Measurements from ENCODE around the gene PDE8B. TPM values are rescaled to one million over a fixed set of nuclear protein-coding genes. Genes with fewer than 3 reads are reported as not detected.

The PDE8B gene
- total RNA-seq, 2 donors from 2014 or later, result 0.07 to 0.36 TPM

GRCh38 chr5:77295863-77296378 lies 85.4 kb downstream of the PDE8B start:
- no peak for ATAC-seq (replicated peaks in 1 of 2)
- H3K4me1 Mint-ChIP-seq (ENCODE audit: low read depth), result peaks cover 5% of the 10 kb centered on the region

DNA sequence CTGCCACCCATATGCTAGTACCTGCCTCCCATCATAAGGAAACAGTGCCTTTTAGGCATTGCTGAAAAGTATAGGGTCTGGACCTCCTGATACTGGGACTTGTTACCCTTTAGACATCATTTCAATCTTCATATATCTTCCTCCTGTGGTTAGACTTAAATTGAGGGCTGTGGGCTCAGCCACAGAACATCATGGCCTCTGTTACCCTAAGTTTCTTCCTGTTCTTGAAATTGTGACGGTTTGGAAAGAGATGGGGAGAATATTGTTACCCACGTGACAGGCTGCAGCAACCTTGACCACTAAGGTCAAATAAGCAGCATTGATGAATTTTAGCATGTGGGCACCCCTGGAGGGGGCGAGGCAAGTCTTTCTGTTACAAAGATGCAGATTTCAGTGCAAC lies 87.7 kb downstream of the PDE8B start:
- no peak for DNase-seq
- H3K27me3 Mint-ChIP-seq (ENCODE audit: low read depth), result peaks cover 49% of the 10 kb centered on the region

More at GRCh38 chr5:77295863-77296378, 85.4 kb downstream of the PDE8B start:
- peaks cover 0 to 2% of the 10 kb centered on the region in 2 donors for H3K36me3 Mint-ChIP-seq (ENCODE audit: insufficient read depth in 2 of 2)
- H3K27me3 Mint-ChIP-seq (ENCODE audit: low read depth), result peaks cover 54% of the 10 kb centered on the region
- no peak overlapping the region for H3K4me3 Mint-ChIP-seq
- H3K27ac Mint-ChIP-seq, result no peak overlapping the region
- no peak for DNase-seq
- peaks cover 3 to 4% of the 10 kb centered on the region in 2 donors for H3K9me3 Mint-ChIP-seq

GRCh38 chr5:77300451-77300850 lies 90.0 kb downstream of the PDE8B start:
- Mint-ChIP-seq H3K36me3 (ENCODE audit: insufficient read depth in 2 of 2) (peaks cover 0 to 2% of the 10 kb centered on the region in 2 donors), H3K4me1 (ENCODE audit: low read depth) (no peaks in the 10 kb centered on the region), H3K4me3 (no peak overlapping the region), H3K27me3 (ENCODE audit: low read depth) (peaks cover 29% of the 10 kb centered on the region), H3K9me3 (peaks cover 3 to 4% of the 10 kb centered on the region in 2 donors), H3K27ac (no peak overlapping the region)
- ATAC-seq (replicated peaks in 1 of 2) (no peak), DNase-seq (no peak)

More for the DNA sequence above, 87.7 kb downstream of the PDE8B start:
- ATAC-seq (replicated peaks in 1 of 2), result no peak
- Mint-ChIP-seq H3K4me1 (ENCODE audit: low read depth) (peaks cover 5% of the 10 kb centered on the region), H3K9me3 (peaks cover 3 to 4% of the 10 kb centered on the region in 2 donors), H3K27ac (no peak overlapping the region), H3K36me3 (ENCODE audit: insufficient read depth in 2 of 2) (peaks cover 0 to 2% of the 10 kb centered on the region in 2 donors), H3K4me3 (no peak overlapping the region)

- no peak overlapping the region for H3K4me3 Mint-ChIP-seq
- H3K4me1 Mint-ChIP-seq (ENCODE audit: low read depth), result no peaks in the 10 kb centered on the region
- peaks cover 19% of the 10 kb centered on the region for H3K27me3 Mint-ChIP-seq (ENCODE audit: low read depth)
- H3K36me3 Mint-ChIP-seq (ENCODE audit: insufficient read depth in 2 of 2), result no peaks in the 10 kb centered on the region
- H3K9me3 Mint-ChIP-seq, result peaks cover 1 to 3% of the 10 kb centered on the region in 2 donors
- DNase-seq (no peak), ATAC-seq (replicated peaks in 1 of 2) (no peak)
- no peak overlapping the region for H3K27ac Mint-ChIP-seq
Observed at GRCh38 chr5:77301447-77301883, 91.0 kb downstream of the PDE8B start.

DNA sequence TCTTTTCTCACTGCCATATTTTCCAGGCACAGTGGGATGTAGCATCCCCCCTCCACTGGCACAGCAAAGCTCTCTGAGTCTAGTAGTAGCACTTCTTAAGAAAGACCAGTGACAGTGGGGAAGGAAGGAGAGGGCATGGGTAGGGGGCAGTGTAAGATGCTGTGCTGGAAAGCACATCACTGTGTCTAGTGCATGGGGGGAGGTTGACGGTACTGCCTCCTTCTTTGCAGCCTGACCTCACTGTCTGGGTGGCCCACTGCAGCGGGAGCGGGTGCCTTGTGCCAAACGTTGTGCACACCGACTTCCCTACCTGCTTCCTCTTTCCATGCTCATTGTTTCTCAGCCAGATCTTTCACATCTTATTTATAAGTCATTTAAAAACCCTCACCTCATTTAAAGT lies 91.8 kb downstream of the PDE8B start:
- Mint-ChIP-seq H3K27ac (no peak overlapping the region), H3K9me3 (peaks cover 1 to 3% of the 10 kb centered on the region in 2 donors), H3K27me3 (ENCODE audit: low read depth) (peaks cover 17% of the 10 kb centered on the region), H3K4me1 (ENCODE audit: low read depth) (no peaks in the 10 kb centered on the region), H3K4me3 (no peak overlapping the region), H3K36me3 (ENCODE audit: insufficient read depth in 2 of 2) (no peaks in the 10 kb centered on the region)
- DNase-seq (no peak), ATAC-seq (replicated peaks in 1 of 2) (no peak)

GRCh38 chr5:77302653-77303052 lies 92.2 kb downstream of the PDE8B start:
- no peak for DNase-seq
- Mint-ChIP-seq H3K27ac (no peak overlapping the region), H3K4me1 (ENCODE audit: low read depth) (no peaks in the 10 kb centered on the region), H3K36me3 (ENCODE audit: insufficient read depth in 2 of 2) (no peaks in the 10 kb centered on the region), H3K27me3 (ENCODE audit: low read depth) (peaks cover 16% of the 10 kb centered on the region), H3K9me3 (peaks cover 1 to 2% of the 10 kb centered on the region in 2 donors), H3K4me3 (no peak overlapping the region)
- no peak for ATAC-seq (replicated peaks in 1 of 2)

DNA sequence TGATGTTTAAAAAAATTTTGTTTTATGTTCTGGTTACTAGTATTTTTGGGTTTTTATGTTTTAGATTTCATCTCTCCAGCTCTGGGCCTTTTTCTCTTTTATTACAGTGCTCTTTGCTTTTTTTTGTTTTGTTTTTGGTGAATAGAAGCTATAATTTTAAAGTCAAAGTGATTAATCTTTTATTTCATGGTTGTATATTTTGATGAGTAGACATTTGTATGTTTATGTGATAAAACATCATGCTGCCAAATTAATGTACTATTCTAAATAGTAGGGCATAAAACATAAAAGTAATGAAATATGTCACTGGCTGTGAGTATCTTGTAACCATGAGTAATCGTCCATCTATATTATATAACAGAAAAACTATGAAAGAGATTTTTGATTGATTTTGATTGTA lies 93.9 kb downstream of the PDE8B start:
- Mint-ChIP-seq H3K4me3 (no peak overlapping the region), H3K9me3 (peaks cover 0 to under 1% of the 10 kb centered on the region in 2 donors), H3K4me1 (ENCODE audit: low read depth) (no peaks in the 10 kb centered on the region), H3K27ac (no peak overlapping the region), H3K27me3 (ENCODE audit: low read depth) (peaks cover 8% of the 10 kb centered on the region), H3K36me3 (ENCODE audit: insufficient read depth in 2 of 2) (no peaks in the 10 kb centered on the region)
- no peak for ATAC-seq (replicated peaks in 1 of 2)
- DNase-seq, result no peak

GRCh38 chr5:77305222-77305846 lies 94.9 kb downstream of the PDE8B start:
- DNase-seq (no peak), ATAC-seq (replicated peaks in 1 of 2) (no peak)
- Mint-ChIP-seq H3K4me3 (no peak overlapping the region), H3K9me3 (no peaks in the 10 kb centered on the region), H3K27me3 (ENCODE audit: low read depth) (peaks cover 8% of the 10 kb centered on the region), H3K36me3 (ENCODE audit: insufficient read depth in 2 of 2) (no peaks in the 10 kb centered on the region), H3K4me1 (ENCODE audit: low read depth) (no peaks in the 10 kb centered on the region), H3K27ac (no peak overlapping the region)

GRCh38 chr5:77305956-77306355 lies 95.5 kb downstream of the PDE8B start:
- DNase-seq, result no peak
- Mint-ChIP-seq H3K4me1 (ENCODE audit: low read depth) (no peaks in the 10 kb centered on the region), H3K27ac (no peak overlapping the region), H3K9me3 (no peaks in the 10 kb centered on the region), H3K4me3 (no peak overlapping the region), H3K36me3 (ENCODE audit: insufficient read depth in 2 of 2) (no peaks in the 10 kb centered on the region), H3K27me3 (ENCODE audit: low read depth) (peaks cover 8% of the 10 kb centered on the region)
- no peak for ATAC-seq (replicated peaks in 1 of 2)

GRCh38 chr5:77306531-77306930 lies 96.1 kb downstream of the PDE8B start:
- no peak for DNase-seq
- ATAC-seq (replicated peaks in 1 of 2), result no peak
- Mint-ChIP-seq H3K4me3 (no peak overlapping the region), H3K27me3 (ENCODE audit: low read depth) (peaks cover 8% of the 10 kb centered on the region), H3K36me3 (ENCODE audit: insufficient read depth in 2 of 2) (no peaks in the 10 kb centered on the region), H3K9me3 (no peaks in the 10 kb centered on the region), H3K27ac (no peak overlapping the region), H3K4me1 (ENCODE audit: low read depth) (no peaks in the 10 kb centered on the region)

- no peaks in the 10 kb centered on the region for H3K4me1 Mint-ChIP-seq (ENCODE audit: low read depth)
- ATAC-seq (replicated peaks in 1 of 2) (no peak), DNase-seq (no peak)
- no peaks in the 10 kb centered on the region for H3K36me3 Mint-ChIP-seq (ENCODE audit: insufficient read depth in 2 of 2)
- H3K27me3 Mint-ChIP-seq (ENCODE audit: low read depth), result peaks cover 8% of the 10 kb centered on the region
- H3K4me3 Mint-ChIP-seq, result no peak overlapping the region
- no peak overlapping the region for H3K27ac Mint-ChIP-seq
- H3K9me3 Mint-ChIP-seq, result no peaks in the 10 kb centered on the region
Observed at GRCh38 chr5:77308154-77308960, 97.9 kb downstream of the PDE8B start.

GRCh38 chr5:77309140-77309539 lies 98.7 kb downstream of the PDE8B start:
- Mint-ChIP-seq H3K4me1 (ENCODE audit: low read depth) (no peaks in the 10 kb centered on the region), H3K27ac (no peak overlapping the region), H3K9me3 (peaks cover 0 to 2% of the 10 kb centered on the region in 2 donors), H3K27me3 (ENCODE audit: low read depth) (peaks cover 8% of the 10 kb centered on the region), H3K36me3 (ENCODE audit: insufficient read depth in 2 of 2) (no peaks in the 10 kb centered on the region), H3K4me3 (no peak overlapping the region)
- no peak for DNase-seq
- no peak for ATAC-seq (replicated peaks in 1 of 2)

DNA sequence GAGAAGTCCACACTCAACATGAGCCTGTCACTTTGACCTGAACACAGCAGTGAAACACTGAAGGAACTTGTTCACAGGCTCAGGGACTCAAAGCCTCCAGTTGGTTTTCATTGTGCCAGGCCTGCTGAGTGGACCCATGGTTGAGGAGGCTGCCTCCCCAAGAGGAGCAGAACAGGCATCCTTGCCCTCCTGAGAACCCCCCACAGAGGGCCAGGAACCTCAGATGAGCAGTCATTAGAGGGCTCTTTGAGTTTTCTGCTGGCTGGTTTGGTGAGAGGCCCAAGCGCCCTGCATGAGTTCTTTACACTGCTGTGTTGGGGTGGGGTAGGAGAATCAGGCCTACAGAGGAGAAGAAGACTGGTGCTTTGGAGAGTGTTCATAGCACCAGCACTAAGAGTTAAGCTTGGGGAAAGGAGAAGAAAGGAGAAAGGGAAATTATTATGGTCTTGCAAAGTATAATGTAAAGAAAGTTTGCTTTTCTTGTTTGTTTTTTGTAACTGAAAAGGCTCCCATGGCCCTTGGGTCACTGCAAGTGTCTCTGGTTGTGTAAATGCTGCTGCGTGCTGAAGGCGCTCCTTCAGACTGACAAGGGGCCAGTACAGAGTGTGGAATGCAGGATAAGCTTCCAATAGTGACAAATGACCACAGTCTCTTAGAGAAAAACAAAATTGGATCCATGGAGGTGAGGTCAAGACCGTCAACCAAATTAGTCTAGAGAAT lies 100.2 kb downstream of the PDE8B start:
- Mint-ChIP-seq H3K4me3 (no peak overlapping the region), H3K36me3 (ENCODE audit: insufficient read depth in 2 of 2) (no peaks in the 10 kb centered on the region), H3K27ac (no peak overlapping the region), H3K27me3 (ENCODE audit: low read depth) (peaks cover 8% of the 10 kb centered on the region), H3K4me1 (ENCODE audit: low read depth) (no peaks in the 10 kb centered on the region), H3K9me3 (peaks cover 0 to 2% of the 10 kb centered on the region in 2 donors)
- ATAC-seq (replicated peaks in 1 of 2) (no peak), DNase-seq (no peak)
